Measurements from ENCODE around the gene INO80B. TPM values are rescaled to one million over a fixed set of nuclear protein-coding genes. Genes with fewer than 3 reads are reported as not detected.

INO80B gene
- total RNA-seq, 1 experiment from 2014 or later: 24.0 TPM

GRCh38 chr2:74464406-74464805 is 9.5 kb downstream of the INO80B start:
- no TSS peak for BruUV-seq (replicated peaks)
- CTCF ChIA-PET: no interaction called here
- Histone ChIP-seq H3K4me2 (ENCODE audit: low read length) (peak overlapping the region; percentile 99), H4K20me1 (ENCODE audit: insufficient read depth) (no peaks in the 10 kb centered on the region), H3K9ac (ENCODE audit: low read length) (peak overlapping the region; percentile 94), H3K79me2 (ENCODE audit: insufficient read depth, low read length) (peaks cover 27% of the 10 kb centered on the region), H3K27me3 (ENCODE audit: insufficient read depth, low read length) (no peaks in the 10 kb centered on the region), H3K9me2 (ENCODE audit: insufficient read depth) (no peaks in the 10 kb centered on the region), H3K9me3 (ENCODE audit: control insufficient read depth in 1 of 2, insufficient read depth in 1 of 2, low read depth in 1 of 2, low read length in 2 of 2) (no peaks in the 10 kb centered on the region), H3K4me3 (replicated peaks in 1 of 2; ENCODE audit: low read depth in 1 of 2, low read length in 2 of 2) (peak overlapping the region; percentile 86 to 97), H3K36me3 (ENCODE audit: control insufficient read depth in 1 of 2, insufficient read depth in 2 of 2, low read length in 2 of 2) (peaks cover 4 to 19% of the 10 kb centered on the region in 2 experiments; a peak in 2 of 4 replicates), H2AFZ (ENCODE audit: low read depth, low read length, poor library complexity, severe bottlenecking) (no peak overlapping the region), H3K27ac (ENCODE audit: low read depth, low read length) (peak overlapping the region; percentile 89), H3K4me1 (ENCODE audit: control insufficient read depth in 1 of 2, insufficient read depth in 2 of 2, low read length in 2 of 2) (peaks cover 0 to 13% of the 10 kb centered on the region in 2 experiments; a peak in 3 of 4 replicates)
- POLR2A ChIA-PET: no interaction called here
- TF ChIP-seq FOSL1 (IDR thresholded peaks at IDR 0.05; ENCODE audit: low read depth) (no peak), ATF3 (IDR thresholded peaks at IDR 0.05) (no peak), POLR2AphosphoS5 (IDR thresholded peaks at IDR 0.05; ENCODE audit: low read depth, low read length) (no peak), ZNF274 (IDR thresholded peaks at IDR 0.05; ENCODE audit: low read depth, low read length) (no peak), CEBPB (IDR thresholded peaks at IDR 0.05; ENCODE audit: low read depth) (no peak), SP1 (IDR thresholded peaks at IDR 0.05; ENCODE audit: low read depth) (no peak), SRF (IDR thresholded peaks at IDR 0.05; ENCODE audit: low read depth) (no peak), SIN3A (IDR thresholded peaks at IDR 0.05; ENCODE audit: low read depth) (no peak), CBX3 (IDR thresholded peaks at IDR 0.05; ENCODE audit: low read depth) (no peak), POLR2A (IDR thresholded peaks at IDR 0.05; ENCODE audit: borderline replicate concordance, extremely low read depth, insufficient read depth, insufficient read length) (no peak), EZH2phosphoT487 (IDR thresholded peaks at IDR 0.05; ENCODE audit: borderline replicate concordance) (no peak), EZH2 (IDR thresholded peaks at IDR 0.05) (no peak), ZBTB33 (IDR thresholded peaks at IDR 0.05; ENCODE audit: extremely low read depth, insufficient replicate concordance, low read length) (no peak), RAD21 (IDR thresholded peaks at IDR 0.05; ENCODE audit: low read depth) (no peak)
- TF ChIP-seq, protein P1, sequence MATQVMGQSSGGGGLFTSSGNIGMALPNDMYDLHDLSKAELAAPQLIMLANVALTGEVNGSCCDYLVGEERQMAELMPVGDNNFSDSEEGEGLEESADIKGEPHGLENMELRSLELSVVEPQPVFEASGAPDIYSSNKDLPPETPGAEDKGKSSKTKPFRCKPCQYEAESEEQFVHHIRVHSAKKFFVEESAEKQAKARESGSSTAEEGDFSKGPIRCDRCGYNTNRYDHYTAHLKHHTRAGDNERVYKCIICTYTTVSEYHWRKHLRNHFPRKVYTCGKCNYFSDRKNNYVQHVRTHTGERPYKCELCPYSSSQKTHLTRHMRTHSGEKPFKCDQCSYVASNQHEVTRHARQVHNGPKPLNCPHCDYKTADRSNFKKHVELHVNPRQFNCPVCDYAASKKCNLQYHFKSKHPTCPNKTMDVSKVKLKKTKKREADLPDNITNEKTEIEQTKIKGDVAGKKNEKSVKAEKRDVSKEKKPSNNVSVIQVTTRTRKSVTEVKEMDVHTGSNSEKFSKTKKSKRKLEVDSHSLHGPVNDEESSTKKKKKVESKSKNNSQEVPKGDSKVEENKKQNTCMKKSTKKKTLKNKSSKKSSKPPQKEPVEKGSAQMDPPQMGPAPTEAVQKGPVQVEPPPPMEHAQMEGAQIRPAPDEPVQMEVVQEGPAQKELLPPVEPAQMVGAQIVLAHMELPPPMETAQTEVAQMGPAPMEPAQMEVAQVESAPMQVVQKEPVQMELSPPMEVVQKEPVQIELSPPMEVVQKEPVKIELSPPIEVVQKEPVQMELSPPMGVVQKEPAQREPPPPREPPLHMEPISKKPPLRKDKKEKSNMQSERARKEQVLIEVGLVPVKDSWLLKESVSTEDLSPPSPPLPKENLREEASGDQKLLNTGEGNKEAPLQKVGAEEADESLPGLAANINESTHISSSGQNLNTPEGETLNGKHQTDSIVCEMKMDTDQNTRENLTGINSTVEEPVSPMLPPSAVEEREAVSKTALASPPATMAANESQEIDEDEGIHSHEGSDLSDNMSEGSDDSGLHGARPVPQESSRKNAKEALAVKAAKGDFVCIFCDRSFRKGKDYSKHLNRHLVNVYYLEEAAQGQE (IDR thresholded peaks at IDR 0.05; ENCODE audit: low read depth): no peak
- TF ChIP-seq, protein P2, sequence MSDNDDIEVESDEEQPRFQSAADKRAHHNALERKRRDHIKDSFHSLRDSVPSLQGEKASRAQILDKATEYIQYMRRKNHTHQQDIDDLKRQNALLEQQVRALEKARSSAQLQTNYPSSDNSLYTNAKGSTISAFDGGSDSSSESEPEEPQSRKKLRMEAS (IDR thresholded peaks at IDR 0.05): no peak
- RAD21 ChIA-PET (ENCODE audit: low non-redundant PET in 1 of 2, low total read pairs in 2 of 2, uncharacterized antibody in 2 of 2, unreplicated experiment in 2 of 2): no interaction called here
- intact Hi-C loops (cut with micrococcal nuclease): no loop called here
- ATAC-seq (peak; percentile 3), DNase-seq (ENCODE audit: low read depth, low spot score) (no peak)

All from HCT116 (cell line).